Measurements from ENCODE around the gene FPR3. TPM values are rescaled to one million over a fixed set of nuclear protein-coding genes. Genes with fewer than 3 reads are reported as not detected.

FPR3 gene
- total RNA-seq, 2 donors from 2014 or later: 11.1 to 18.0 TPM

DNA sequence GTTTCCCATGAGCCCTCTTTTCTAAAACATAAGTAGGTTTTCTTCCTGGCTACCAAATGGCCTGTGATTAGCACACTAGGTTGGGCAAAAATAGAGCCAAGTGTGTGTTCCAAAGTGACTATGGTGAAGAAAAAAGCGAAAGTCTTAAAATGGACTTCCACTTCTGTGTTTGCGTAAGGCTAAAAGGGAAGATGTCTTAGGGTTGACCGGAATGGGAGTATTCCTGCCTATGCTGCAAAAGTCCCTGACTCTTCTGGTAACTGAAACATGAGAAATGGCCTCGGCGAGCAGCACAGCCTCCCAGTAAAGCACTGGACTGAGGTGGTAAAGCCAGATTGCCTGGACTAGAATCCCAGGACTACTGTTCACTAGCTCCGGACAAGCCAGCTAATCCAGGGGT is 40.8 kb upstream of the FPR3 start:
- H3K27me3 ChIP-seq (replicated peaks; ENCODE audit: insufficient read depth): no peaks in the 10 kb centered on the region
- TF ChIP-seq, protein P1, sequence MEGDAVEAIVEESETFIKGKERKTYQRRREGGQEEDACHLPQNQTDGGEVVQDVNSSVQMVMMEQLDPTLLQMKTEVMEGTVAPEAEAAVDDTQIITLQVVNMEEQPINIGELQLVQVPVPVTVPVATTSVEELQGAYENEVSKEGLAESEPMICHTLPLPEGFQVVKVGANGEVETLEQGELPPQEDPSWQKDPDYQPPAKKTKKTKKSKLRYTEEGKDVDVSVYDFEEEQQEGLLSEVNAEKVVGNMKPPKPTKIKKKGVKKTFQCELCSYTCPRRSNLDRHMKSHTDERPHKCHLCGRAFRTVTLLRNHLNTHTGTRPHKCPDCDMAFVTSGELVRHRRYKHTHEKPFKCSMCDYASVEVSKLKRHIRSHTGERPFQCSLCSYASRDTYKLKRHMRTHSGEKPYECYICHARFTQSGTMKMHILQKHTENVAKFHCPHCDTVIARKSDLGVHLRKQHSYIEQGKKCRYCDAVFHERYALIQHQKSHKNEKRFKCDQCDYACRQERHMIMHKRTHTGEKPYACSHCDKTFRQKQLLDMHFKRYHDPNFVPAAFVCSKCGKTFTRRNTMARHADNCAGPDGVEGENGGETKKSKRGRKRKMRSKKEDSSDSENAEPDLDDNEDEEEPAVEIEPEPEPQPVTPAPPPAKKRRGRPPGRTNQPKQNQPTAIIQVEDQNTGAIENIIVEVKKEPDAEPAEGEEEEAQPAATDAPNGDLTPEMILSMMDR (IDR thresholded peaks at IDR 0.05): no peak
- H3K36me3 ChIP-seq: no peaks in the 10 kb centered on the region
- no peak overlapping the region for H3K27ac ChIP-seq
- no peaks in the 10 kb centered on the region for H3K4me1 ChIP-seq (ENCODE audit: control insufficient read depth in 1 of 2, low read depth in 2 of 2)
- no peaks in the 10 kb centered on the region for H3K9me3 ChIP-seq
- ATAC-seq (ENCODE audit: insufficient number of reproducible peaks, low FRiP score, low read depth) (peak; percentile 28), DNase-seq (ENCODE audit: low spot score) (no peak)
- H3K4me3 ChIP-seq: no peak overlapping the region

DNA sequence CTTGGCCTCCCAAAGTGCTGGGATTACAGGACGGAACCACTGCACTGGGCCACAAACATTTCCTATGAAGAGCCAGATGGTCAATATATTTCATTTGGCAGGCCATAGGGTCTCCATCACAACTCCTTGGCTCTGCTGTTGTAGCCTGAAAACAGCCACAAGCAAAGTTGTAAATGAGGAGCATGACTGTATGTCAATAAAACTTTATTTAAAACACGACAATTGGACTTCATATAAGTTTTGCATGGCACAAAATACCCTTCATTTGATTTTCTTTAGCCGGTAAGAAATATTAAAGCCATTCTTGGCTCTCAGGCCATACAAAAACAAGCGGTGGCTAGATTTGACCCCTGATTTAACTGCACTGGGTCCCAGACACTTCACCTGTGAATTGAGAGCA is 40.2 kb upstream of the FPR3 start:
- TF ChIP-seq, protein P1 (IDR thresholded peaks at IDR 0.05): no peak
- DNase-seq (ENCODE audit: low spot score) (no peak), ATAC-seq (ENCODE audit: insufficient number of reproducible peaks, low FRiP score, low read depth) (no peak)
- Histone ChIP-seq H3K27ac (no peak overlapping the region), H3K4me1 (ENCODE audit: control insufficient read depth in 1 of 2, low read depth in 2 of 2) (no peaks in the 10 kb centered on the region), H3K4me3 (no peak overlapping the region), H3K36me3 (no peaks in the 10 kb centered on the region), H3K9me3 (no peaks in the 10 kb centered on the region), H3K27me3 (replicated peaks; ENCODE audit: insufficient read depth) (no peaks in the 10 kb centered on the region)

DNA sequence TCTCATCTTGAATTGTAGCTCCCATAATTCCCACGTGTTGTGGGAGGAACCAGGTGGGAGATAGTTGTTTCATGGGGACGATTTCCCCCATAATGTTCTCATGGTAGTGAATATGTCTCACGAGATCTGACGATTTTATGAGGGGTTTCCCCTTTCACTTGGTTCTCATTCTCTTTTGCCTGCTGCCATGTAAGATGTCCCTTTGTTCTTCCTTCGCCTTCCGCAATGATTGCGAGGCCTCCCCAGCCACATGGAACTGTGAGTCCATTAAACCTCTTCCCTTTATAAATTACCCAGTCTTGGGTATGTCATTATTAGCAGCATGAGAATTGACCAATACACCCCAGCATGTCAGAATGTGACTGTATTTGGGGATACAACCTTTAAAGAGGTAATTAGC is 39.4 kb upstream of the FPR3 start:
- Histone ChIP-seq H3K27me3 (replicated peaks; ENCODE audit: insufficient read depth) (no peaks in the 10 kb centered on the region), H3K4me1 (ENCODE audit: control insufficient read depth in 1 of 2, low read depth in 2 of 2) (no peaks in the 10 kb centered on the region), H3K27ac (no peak overlapping the region), H3K4me3 (no peak overlapping the region), H3K36me3 (no peaks in the 10 kb centered on the region), H3K9me3 (no peaks in the 10 kb centered on the region)
- no peak for DNase-seq (ENCODE audit: low spot score)
- TF ChIP-seq, protein P1 (IDR thresholded peaks at IDR 0.05): no peak
- ATAC-seq (ENCODE audit: insufficient number of reproducible peaks, low FRiP score, low read depth): no peak

DNA sequence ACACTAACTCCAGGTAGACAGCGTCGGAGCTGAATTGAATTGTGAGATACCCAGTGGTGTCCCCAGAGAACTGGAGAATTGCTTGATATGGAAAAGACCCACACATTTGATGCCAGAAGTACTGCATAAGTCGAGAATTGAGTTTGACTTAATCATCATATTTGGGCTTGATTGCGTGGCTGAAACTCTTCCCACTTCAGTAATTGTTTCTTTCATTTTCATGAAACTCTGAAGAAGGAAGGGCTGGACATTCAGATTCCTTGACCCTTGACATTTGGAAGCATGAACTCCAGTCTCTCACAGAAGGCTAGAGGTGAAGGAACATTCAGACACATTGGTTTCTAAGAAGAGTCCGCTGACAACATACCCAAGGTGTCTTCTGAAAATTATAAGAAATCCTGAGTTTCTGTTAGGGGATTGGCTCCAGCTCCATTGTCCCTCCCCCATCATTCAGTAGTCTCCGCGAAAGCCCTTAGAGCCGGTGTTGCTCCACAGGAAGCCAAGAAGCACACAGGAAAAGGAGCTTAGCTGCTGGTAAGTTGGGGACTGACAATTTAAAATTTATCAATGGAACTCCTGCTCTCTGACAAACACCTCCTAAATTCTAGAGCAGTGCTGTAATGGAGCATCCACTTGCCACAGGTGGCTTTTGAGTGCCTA is 34.1 kb upstream of the FPR3 start, which contains the start of gene FPR2:
Gene FPR2, plus strand, starts transcription at position 484 of the 660 bp plus-strand sequence. CDS start 7,479 bp downstream, outside the sequence.
- Histone ChIP-seq H3K27ac (no peak within 1 kb of the TSS), H3K27me3 (replicated peaks; ENCODE audit: insufficient read depth) (no peaks in the 10 kb centered on the region), H3K36me3 (no peaks in the 10 kb centered on the region), H3K9me3 (no peaks in the 10 kb centered on the region), H3K4me1 (ENCODE audit: control insufficient read depth in 1 of 2, low read depth in 2 of 2) (no peaks in the 10 kb centered on the region), H3K4me3 (no peak within 1 kb of the TSS)
- TF ChIP-seq, protein P1 (IDR thresholded peaks at IDR 0.05): no peak
- no peak for DNase-seq (ENCODE audit: low spot score)
- ATAC-seq (ENCODE audit: insufficient number of reproducible peaks, low FRiP score, low read depth): no peak

DNA sequence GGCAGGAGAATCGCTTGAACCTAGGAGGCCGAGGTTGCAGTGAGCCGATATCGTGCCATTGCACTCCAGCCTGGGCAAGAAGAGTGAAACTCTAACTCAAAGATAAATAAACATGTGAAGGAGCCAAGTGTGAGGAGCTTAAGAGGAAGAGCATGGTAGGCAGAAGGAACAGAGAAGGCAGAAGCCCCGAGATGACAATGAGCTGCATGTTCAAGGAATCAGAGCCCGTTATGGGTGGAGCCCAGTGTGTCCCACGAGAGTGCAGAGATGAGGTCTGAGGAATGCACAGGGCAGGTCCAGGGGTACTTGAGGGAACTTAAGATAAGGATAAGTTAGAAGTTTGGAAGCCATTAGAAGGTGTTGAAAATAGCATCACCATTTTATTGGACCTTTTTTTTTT is 33.3 kb upstream of the FPR3 start:
- DNase-seq (ENCODE audit: low spot score): no peak
- Histone ChIP-seq H3K36me3 (no peaks in the 10 kb centered on the region), H3K4me3 (no peak overlapping the region), H3K27ac (no peak overlapping the region), H3K4me1 (ENCODE audit: control insufficient read depth in 1 of 2, low read depth in 2 of 2) (no peaks in the 10 kb centered on the region), H3K27me3 (replicated peaks; ENCODE audit: insufficient read depth) (no peaks in the 10 kb centered on the region), H3K9me3 (no peaks in the 10 kb centered on the region)
- TF ChIP-seq, protein P1 (IDR thresholded peaks at IDR 0.05): no peak
- ATAC-seq (ENCODE audit: insufficient number of reproducible peaks, low FRiP score, low read depth): no peak
